HG02885 (cell line): Measurements from ENCODE around the gene ZNF385A.
"Not testable (repeated sequence)": the region's sequence is repeated elsewhere in the genome, so short reads cannot be mapped to it uniquely, and the experiment has no call there.

ENCODE experiments used
- ATAC-seq: cut with Tn5 transposase; IDR thresholded peaks from one replicate; pipeline ENCODE4 v1.9.1; 2021; ENCODE audit warnings: mild to moderate bottlenecking; ENCODE audit not compliant: unreplicated experiment, poor library complexity

ZNF385A gene

GRCh38 chr12:54337280-54337842 lies 47.2 kb downstream of the ZNF385A start:
- no peak for ATAC-seq

DNA sequence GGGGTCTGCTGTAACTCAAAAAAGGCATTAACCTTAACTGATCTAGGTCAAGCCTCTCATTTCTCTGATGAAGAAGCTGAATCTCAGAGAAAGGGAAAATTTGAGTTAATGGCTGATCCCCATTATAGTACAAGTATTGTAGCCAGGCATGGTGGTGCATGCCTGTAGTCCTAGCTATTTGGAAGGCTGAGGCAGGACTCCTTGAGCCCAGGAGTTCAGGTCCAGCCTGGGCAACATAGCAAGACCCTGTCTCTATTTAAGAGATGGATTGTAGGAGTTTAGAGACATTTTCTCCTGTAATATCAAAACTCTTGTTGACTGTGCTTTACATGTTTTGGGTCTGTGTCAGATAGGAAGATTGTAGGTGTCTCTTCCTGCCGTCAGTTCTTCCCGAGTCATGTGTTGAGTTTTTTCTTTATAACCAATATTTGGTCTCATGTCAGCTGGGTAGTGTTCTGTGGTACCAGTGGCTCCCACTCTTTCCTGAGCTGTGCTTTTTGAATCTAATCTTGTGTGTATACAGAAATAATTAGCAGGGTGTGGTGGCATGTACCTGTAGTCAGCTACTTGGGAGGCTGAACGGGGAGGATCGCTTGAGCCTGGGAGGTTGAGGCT lies 51.0 kb downstream of the ZNF385A start:
- no peak for ATAC-seq

GRCh38 chr12:54331461-54331860 lies 53.1 kb downstream of the ZNF385A start:
- ATAC-seq, result no peak

- no peak for ATAC-seq
Measured at GRCh38 chr12:54330442-54330841, 54.1 kb downstream of the ZNF385A start.

GRCh38 chr12:54329759-54330158 lies 54.8 kb downstream of the ZNF385A start:
- no peak for ATAC-seq

DNA sequence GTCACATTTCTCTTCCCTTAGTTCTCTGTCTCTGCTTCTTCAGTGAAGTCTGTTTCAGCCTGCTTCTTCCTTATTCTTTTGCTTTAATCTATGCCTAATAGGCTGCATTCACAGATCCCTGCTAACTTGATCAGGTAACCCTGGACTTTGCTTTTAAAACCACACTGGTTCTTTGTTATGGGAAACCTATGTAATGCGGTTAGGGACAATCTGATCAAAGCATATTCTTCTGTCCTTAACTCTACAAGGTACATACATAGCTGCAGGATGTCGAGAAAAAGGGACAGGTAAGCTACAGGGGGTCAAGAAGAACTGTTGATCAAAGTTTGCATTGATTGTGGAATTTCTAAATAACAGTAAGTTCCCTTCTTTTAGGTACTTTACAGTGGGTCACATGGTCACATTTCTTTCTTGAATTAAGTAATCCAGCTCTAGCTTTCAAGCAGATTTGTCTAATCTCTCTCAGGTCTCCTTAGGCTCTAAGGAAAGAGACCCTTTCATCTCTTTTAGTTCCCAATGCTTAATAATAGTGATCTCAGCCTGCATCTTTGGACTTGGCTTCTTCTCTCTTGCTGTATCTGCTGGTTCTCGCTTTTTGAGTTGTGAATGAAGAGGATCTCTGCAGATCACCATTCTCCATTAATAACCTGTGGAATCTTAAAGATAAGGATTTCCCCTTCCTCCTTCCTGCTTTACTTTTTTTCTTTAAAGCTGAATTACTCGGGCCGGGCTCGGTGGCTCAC lies 55.8 kb downstream of the ZNF385A start:
- no peak for ATAC-seq

DNA sequence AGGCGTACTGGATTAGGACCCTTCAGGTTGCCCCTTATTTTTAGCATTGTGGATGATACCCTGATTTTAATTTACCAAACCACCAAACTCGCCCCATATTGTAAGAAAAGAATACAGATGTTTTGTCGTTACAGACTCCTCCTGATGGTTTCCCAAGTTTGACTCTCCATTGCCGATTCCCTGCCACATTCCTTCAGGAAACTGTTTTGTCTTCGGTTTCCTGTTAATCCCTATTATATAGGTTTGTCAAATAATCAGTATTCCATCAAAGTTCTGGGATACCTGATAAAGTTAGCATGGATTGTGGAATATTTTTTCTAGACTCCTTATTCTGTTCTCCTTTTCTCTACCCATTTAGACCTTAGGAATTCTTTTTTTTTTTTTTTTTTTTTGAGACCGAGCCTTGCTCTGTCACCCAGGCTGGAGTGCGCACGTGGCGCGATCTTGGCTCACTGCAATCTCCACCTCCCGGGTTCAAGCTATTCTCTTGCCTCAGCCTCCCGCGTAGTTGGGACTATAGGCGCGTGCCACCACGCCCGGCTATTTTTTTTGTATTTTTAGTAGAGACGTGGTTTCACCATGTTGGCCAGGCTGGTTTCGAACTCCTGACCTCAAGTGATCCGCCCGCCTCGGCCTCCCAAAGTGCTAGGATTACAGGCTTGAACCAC lies 59.0 kb downstream of the ZNF385A start:
- not testable (repeated sequence) for ATAC-seq

GRCh38 chr12:54324617-54325441 lies 59.7 kb downstream of the ZNF385A start, which contains the start of gene COPZ1:
COPZ1 (plus strand) TSS chr12:54325131; CDS start chr12:54325164, 33 bp downstream.
- ATAC-seq, result peak; percentile 100

- no peak for ATAC-seq
Measured at GRCh38 chr12:54321363-54321762, 63.2 kb downstream of the ZNF385A start.
